HepG2 (cell line): ENCODE results near the gene UTRN. TPM values are rescaled to one million over a fixed set of nuclear protein-coding genes. Genes with fewer than 3 reads are reported as not detected.

Experiments used
- CENPX ChIP-seq: sonication (generic); formaldehyde crosslinking; IDR thresholded peaks from 2 replicates; pipeline ENCODE4 v1.9.0; 2021; ENCODE audit warnings: mild to moderate bottlenecking, missing genetic modification reagents, moderate library complexity
- GLI4 ChIP-seq: sonication (generic); formaldehyde crosslinking; IDR thresholded peaks from 2 replicates; pipeline ENCODE4 v1.5.1; 2020; ENCODE audit warnings: missing genetic modification reagents, mild to moderate bottlenecking, moderate library complexity, borderline replicate concordance
- HOXA9 ChIP-seq: sonication (generic); formaldehyde crosslinking; IDR thresholded peaks from 2 replicates; pipeline ENCODE4 v1.8.1; 2022; ENCODE audit warnings: missing genetic modification reagents, mild to moderate bottlenecking, moderate library complexity, borderline replicate concordance
- JUND ChIP-seq: sonication (generic); formaldehyde crosslinking; IDR thresholded peaks from 2 replicates; pipeline ENCODE4 v1.8.0; 2022; ENCODE audit warnings: mild to moderate bottlenecking, missing genetic modification reagents
- MTF2 ChIP-seq: sonication (generic); formaldehyde crosslinking; IDR thresholded peaks from 2 replicates; pipeline ENCODE4 v1.5.0; 2020; ENCODE audit warnings: missing genetic modification reagents, borderline replicate concordance
- NAIF1 ChIP-seq: sonication (generic); formaldehyde crosslinking; IDR thresholded peaks from 2 replicates; pipeline ENCODE4 v1.5.0; 2020; ENCODE audit warnings: mild to moderate bottlenecking, missing genetic modification reagents, borderline replicate concordance
- NFE2L1 ChIP-seq: sonication (generic); formaldehyde crosslinking; IDR thresholded peaks from 2 replicates; pipeline ENCODE4 v1.4.0; 2020; ENCODE audit warnings: missing genetic modification reagents, mild to moderate bottlenecking, borderline replicate concordance
- PITX1 ChIP-seq: sonication (generic); formaldehyde crosslinking; IDR thresholded peaks from 2 replicates; pipeline ENCODE4 v1.5.1; 2020; ENCODE audit warnings: mild to moderate bottlenecking, missing genetic modification reagents
- SNAI1 ChIP-seq: sonication (generic); formaldehyde crosslinking; IDR thresholded peaks from 2 replicates; pipeline ENCODE4 v1.5.0; 2020; ENCODE audit warnings: mild to moderate bottlenecking, missing genetic modification reagents, borderline replicate concordance
- TAF1 ChIP-seq: sonication (generic); formaldehyde crosslinking; IDR thresholded peaks from 2 replicates; pipeline ENCODE4 v1.4.0; 2020; ENCODE audit warnings: missing genetic modification reagents
- TBX2 ChIP-seq: sonication (generic); formaldehyde crosslinking; IDR thresholded peaks from 2 replicates; pipeline ENCODE4 v1.5.0; 2020; ENCODE audit warnings: missing genetic modification reagents, mild to moderate bottlenecking, borderline replicate concordance
- TGIF2 ChIP-seq: IDR thresholded peaks from 2 replicates; pipeline ENCODE4 v1.6.1; 2016; ENCODE audit warnings: control low read depth, missing compliant biosample characterization
- U2AF2 ChIP-seq: fragments of 200-400 bp; formaldehyde crosslinking; IDR thresholded peaks from 2 replicates; pipeline ENCODE4 v1.6.1; 2017; ENCODE audit warnings: low read depth, mild to moderate bottlenecking, low read length
- ZBTB7B ChIP-seq: sonication (generic); formaldehyde crosslinking; IDR thresholded peaks from 2 replicates; pipeline ENCODE4 v1.4.0; 2020; ENCODE audit warnings: missing genetic modification reagents
- ZNF12 ChIP-seq: sonication (generic); formaldehyde crosslinking; IDR thresholded peaks from 2 replicates; pipeline ENCODE4 v1.5.0; 2020; ENCODE audit warnings: missing genetic modification reagents
- ZNF282 ChIP-seq: fragments of 450-650 bp; IDR thresholded peaks from 2 replicates; pipeline ENCODE4 v1.6.1; 2018; ENCODE audit not compliant: partially characterized antibody
- ZNF737 ChIP-seq: sonication (generic); formaldehyde crosslinking; IDR thresholded peaks from 2 replicates; pipeline ENCODE4 v1.5.0; 2020; ENCODE audit warnings: missing genetic modification reagents, mild to moderate bottlenecking, borderline replicate concordance
- ZNF761 ChIP-seq: sonication (generic); formaldehyde crosslinking; conservative IDR thresholded peaks from 2 replicates; pipeline ENCODE4 v1.4.0; 2020; ENCODE audit warnings: mild to moderate bottlenecking, missing genetic modification reagents
- ZNF816 ChIP-seq: sonication (generic); formaldehyde crosslinking; IDR thresholded peaks from 2 replicates; pipeline ENCODE4 v1.8.0; 2022; ENCODE audit warnings: missing genetic modification reagents, mild to moderate bottlenecking, borderline replicate concordance
- ZSCAN31 ChIP-seq: sonication (generic); formaldehyde crosslinking; IDR thresholded peaks from 2 replicates; pipeline ENCODE4 v1.5.0; 2020; ENCODE audit warnings: low read depth, mild to moderate bottlenecking, missing genetic modification reagents
- polyA plus RNA-seq, 8 experiments: library from polyadenylated mRNA; depleted of rRNA in 3 of 8; stranded (reverse) in 7 of 8; unstranded in 1 of 8; fragments of >200 nt; fragmentation: Illumina TruSeq in 4 of 8; extraction: Trizol in 4 of 8; gene quantifications; 2 replicates each; pipeline versions ENCODE4 v1.2.1 to v1.2.3, GENCODE V29; 2011 to 2016; ENCODE audit warnings: low read depth in 4 of 8, missing spikeins in 1 of 8, mixed read lengths in 1 of 8; ENCODE audit not compliant: insufficient read depth in 1 of 8
- total RNA-seq, 5 experiments: library from RNA; depleted of rRNA; stranded (reverse); fragments of >200 nt; fragmentation: Illumina TruSeq; extraction: Trizol; gene quantifications; 2 replicates each; pipeline ENCODE4 v1.2.3, GENCODE V29; 2016; ENCODE audit warnings: low read depth in 1 of 5
- TF ChIP-seq, protein P1 (sequence below): sonication (generic); formaldehyde crosslinking; IDR thresholded peaks from 2 replicates; pipeline ENCODE4 v1.5.0; 2020; ENCODE audit warnings: mild to moderate bottlenecking, missing genetic modification reagents
- TF ChIP-seq, protein P2 (sequence below): sonication (generic); formaldehyde crosslinking; IDR thresholded peaks from 2 replicates; pipeline ENCODE4 v1.9.0; 2021; ENCODE audit warnings: missing genetic modification reagents, borderline replicate concordance
- TF ChIP-seq, protein P3 (sequence below): sonication (generic); formaldehyde crosslinking; IDR thresholded peaks from 2 replicates; pipeline ENCODE4 v1.8.1; 2022; ENCODE audit warnings: mild to moderate bottlenecking, missing genetic modification reagents

Gene UTRN
- total and polyA plus RNA-seq, 2 of the 13 experiments (the other 11 are each of a cell fraction or from before 2014, with no cell fraction given), result 102 to 116 TPM

DNA sequence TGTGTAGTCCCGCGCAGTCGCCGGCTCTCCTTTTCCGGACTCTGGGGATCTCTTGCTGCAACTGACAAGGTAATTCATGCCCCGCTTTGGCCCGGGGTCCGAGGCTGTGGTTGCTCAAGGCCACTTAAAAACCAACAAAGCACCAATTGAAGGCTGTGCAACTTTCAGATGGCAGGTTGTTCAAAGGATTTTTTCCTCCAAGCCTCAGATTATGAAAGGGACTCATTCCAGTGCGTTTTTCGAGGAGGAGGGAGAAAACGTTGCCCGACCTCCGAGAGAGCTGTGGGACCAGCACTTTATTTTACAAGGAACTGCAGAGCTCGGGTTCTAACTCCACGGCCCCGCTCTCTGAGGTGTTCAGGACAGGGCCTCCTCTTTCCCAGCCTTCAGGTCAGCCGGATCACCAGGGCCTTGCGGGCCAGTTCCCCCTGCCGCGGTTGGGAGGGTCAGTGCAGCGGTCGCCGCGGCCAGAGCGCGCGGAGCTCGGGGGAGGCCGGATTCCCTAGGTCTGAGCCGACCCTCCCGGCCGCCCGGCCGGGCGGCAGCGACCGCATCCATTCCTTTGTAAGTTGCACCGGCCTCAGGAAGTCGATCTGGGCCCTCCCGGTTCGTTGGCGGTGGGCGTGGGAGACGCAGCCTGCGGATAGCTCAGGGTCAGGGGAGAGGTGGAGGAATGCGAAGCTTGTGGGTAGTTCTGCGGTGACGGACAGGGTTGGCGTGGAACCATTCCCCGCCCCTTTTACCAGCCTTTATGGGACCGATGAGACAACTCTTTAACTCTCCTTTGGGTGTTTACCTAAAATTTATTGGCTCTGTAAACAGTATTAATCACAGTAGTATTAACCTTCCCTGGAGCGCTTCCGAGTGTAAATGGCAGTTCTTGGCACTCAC is 1.6 kb downstream of the UTRN start (continued):
- TF ChIP-seq GLI4 (CRISPR knock-in tag), result 0 out of 2 replicates have a peak, but pooled peaks have one; percentile 19
- no peak for TF ChIP-seq MTF2 (CRISPR knock-in tag)
- TF ChIP-seq CENPX (CRISPR knock-in tag), result no peak
- peak; percentile 61; the same call in 1 of the 2 replicates for TF ChIP-seq PITX1 (CRISPR knock-in tag)
- no peak for TF ChIP-seq HOXA9 (CRISPR knock-in tag)
- peak; percentile 71; the same call in 1 of the 2 replicates for TF ChIP-seq ZSCAN31 (CRISPR knock-in tag)
- TF ChIP-seq NFE2L1, result no peak
- TF ChIP-seq, protein P1, sequence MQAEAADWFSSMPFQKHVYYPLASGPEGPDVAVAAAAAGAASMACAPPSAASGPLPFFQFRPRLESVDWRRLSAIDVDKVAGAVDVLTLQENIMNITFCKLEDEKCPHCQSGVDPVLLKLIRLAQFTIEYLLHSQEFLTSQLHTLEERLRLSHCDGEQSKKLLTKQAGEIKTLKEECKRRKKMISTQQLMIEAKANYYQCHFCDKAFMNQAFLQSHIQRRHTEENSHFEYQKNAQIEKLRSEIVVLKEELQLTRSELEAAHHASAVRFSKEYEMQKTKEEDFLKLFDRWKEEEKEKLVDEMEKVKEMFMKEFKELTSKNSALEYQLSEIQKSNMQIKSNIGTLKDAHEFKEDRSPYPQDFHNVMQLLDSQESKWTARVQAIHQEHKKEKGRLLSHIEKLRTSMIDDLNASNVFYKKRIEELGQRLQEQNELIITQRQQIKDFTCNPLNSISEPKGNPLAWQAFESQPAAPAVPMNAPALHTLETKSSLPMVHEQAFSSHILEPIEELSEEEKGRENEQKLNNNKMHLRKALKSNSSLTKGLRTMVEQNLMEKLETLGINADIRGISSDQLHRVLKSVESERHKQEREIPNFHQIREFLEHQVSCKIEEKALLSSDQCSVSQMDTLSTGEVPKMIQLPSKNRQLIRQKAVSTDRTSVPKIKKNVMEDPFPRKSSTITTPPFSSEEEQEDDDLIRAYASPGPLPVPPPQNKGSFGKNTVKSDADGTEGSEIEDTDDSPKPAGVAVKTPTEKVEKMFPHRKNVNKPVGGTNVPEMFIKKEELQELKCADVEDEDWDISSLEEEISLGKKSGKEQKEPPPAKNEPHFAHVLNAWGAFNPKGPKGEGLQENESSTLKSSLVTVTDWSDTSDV (CRISPR knock-in tag), result 0 out of 2 replicates have a peak, but pooled peaks have one; percentile 77
- TF ChIP-seq TAF1 (CRISPR knock-in tag), result peak; percentile 69
- no peak for TF ChIP-seq ZNF12 (CRISPR knock-in tag)
- TF ChIP-seq TGIF2 (CRISPR knock-in tag), result peak; percentile 66; the same call in 1 of the 2 replicates
- peak; percentile 35; the same call in 1 of the 2 replicates for TF ChIP-seq TBX2 (CRISPR knock-in tag)
- TF ChIP-seq, protein P2, sequence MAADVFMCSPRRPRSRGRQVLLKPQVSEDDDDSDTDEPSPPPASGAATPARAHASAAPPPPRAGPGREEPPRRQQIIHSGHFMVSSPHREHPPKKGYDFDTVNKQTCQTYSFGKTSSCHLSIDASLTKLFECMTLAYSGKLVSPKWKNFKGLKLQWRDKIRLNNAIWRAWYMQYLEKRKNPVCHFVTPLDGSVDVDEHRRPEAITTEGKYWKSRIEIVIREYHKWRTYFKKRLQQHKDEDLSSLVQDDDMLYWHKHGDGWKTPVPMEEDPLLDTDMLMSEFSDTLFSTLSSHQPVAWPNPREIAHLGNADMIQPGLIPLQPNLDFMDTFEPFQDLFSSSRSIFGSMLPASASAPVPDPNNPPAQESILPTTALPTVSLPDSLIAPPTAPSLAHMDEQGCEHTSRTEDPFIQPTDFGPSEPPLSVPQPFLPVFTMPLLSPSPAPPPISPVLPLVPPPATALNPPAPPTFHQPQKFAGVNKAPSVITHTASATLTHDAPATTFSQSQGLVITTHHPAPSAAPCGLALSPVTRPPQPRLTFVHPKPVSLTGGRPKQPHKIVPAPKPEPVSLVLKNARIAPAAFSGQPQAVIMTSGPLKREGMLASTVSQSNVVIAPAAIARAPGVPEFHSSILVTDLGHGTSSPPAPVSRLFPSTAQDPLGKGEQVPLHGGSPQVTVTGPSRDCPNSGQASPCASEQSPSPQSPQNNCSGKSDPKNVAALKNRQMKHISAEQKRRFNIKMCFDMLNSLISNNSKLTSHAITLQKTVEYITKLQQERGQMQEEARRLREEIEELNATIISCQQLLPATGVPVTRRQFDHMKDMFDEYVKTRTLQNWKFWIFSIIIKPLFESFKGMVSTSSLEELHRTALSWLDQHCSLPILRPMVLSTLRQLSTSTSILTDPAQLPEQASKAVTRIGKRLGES (CRISPR knock-in tag), result no peak; the same call in 1 of the 2 replicates
- no peak for TF ChIP-seq ZNF737 (CRISPR knock-in tag)
- no peak for TF ChIP-seq JUND (CRISPR knock-in tag)
- TF ChIP-seq ZNF282, result no peak
- TF ChIP-seq ZNF816 (CRISPR knock-in tag), result no peak; the same call in 1 of the 2 replicates
- peak; percentile 85 for TF ChIP-seq ZBTB7B
- 0 out of 2 replicates have a peak, but pooled peaks have one; percentile 36 for TF ChIP-seq U2AF2
- TF ChIP-seq, protein P3, sequence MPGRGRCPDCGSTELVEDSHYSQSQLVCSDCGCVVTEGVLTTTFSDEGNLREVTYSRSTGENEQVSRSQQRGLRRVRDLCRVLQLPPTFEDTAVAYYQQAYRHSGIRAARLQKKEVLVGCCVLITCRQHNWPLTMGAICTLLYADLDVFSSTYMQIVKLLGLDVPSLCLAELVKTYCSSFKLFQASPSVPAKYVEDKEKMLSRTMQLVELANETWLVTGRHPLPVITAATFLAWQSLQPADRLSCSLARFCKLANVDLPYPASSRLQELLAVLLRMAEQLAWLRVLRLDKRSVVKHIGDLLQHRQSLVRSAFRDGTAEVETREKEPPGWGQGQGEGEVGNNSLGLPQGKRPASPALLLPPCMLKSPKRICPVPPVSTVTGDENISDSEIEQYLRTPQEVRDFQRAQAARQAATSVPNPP (CRISPR knock-in tag), result no peak
- no peak for TF ChIP-seq NAIF1
- TF ChIP-seq SNAI1 (CRISPR knock-in tag), result 0 out of 2 replicates have a peak, but pooled peaks have one; percentile 15
- no peak; the same call in none of the 2 replicates for TF ChIP-seq ZNF761
